ENCODE measurements around the gene PARP11. TPM values are rescaled to one million over a fixed set of nuclear protein-coding genes. Genes with fewer than 3 reads are reported as not detected.

Gene PARP11
- total RNA-seq, 1 experiment from 2014 or later: 11.3 TPM

DNA sequence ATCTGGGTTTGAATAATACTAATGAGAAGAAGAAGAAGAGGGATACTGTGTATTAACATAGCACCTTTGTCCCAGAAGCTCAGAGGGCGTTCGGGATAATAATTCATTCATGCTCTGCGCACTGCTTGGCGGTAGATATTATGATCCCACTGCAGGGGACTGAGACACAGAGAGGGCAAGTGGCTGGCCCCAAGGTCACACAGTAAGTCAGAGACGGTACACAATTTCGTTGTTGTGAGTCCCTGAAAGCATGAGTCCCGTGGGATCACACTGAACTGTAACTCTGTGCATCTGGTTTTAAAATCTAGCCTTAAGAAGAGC is 47.9 kb upstream of the PARP11 start:
- Histone ChIP-seq H3K27me3 (ENCODE audit: insufficient read depth, low read length) (no peaks in the 10 kb centered on the region; the same call in 1 of the 2 replicates), H3K4me2 (ENCODE audit: insufficient read depth, insufficient read length, low read length) (no peak overlapping the region), H3K27ac (ENCODE audit: insufficient read length, low read depth, low read length) (no peak overlapping the region), H3K23me2 (ENCODE audit: insufficient read length, low read depth, low read length, poor library complexity, severe bottlenecking) (no peaks in the 10 kb centered on the region), H2BK12ac (ENCODE audit: insufficient read length, low read depth, low read length) (no peak overlapping the region), H3K56ac (ENCODE audit: insufficient read length, low read depth, low read length) (no peak overlapping the region), H3K23ac (ENCODE audit: insufficient read length, low read depth, low read length) (no peak overlapping the region), H4K8ac (replicated peaks; ENCODE audit: insufficient read length, low read depth, low read length) (no peak overlapping the region), H4K20me1 (ENCODE audit: control insufficient read depth, insufficient read depth, insufficient read length) (no peaks in the 10 kb centered on the region), H3K79me2 (ENCODE audit: insufficient read depth, low read length) (no peaks in the 10 kb centered on the region), H3T11ph (ENCODE audit: low read length) (no peak overlapping the region), H3K79me1 (ENCODE audit: insufficient read depth, low read depth, low read length, poor library complexity, severe bottlenecking) (no peaks in the 10 kb centered on the region), H4K5ac (ENCODE audit: insufficient read length, low read depth, low read length) (no peak overlapping the region), H3K4me1 (ENCODE audit: insufficient read depth, low read length) (no peaks in the 10 kb centered on the region), H2AK5ac (ENCODE audit: insufficient read length, low read length) (no peak overlapping the region), H3K4ac (ENCODE audit: low read depth, low read length) (no peak overlapping the region), H2BK120ac (ENCODE audit: low read depth, low read length, poor library complexity, severe bottlenecking) (no peak overlapping the region), H3K9me3 (ENCODE audit: control insufficient read depth, low read depth, low read length) (no peaks in the 10 kb centered on the region), H4K91ac (ENCODE audit: insufficient read length, low read depth, low read length) (no peak overlapping the region), H3K9ac (ENCODE audit: extremely low read depth, insufficient read length, low read length) (no peak overlapping the region), H2BK5ac (ENCODE audit: insufficient read length, low read length) (no peak overlapping the region), H2AFZ (ENCODE audit: low read length) (no peak overlapping the region), H2BK15ac (ENCODE audit: low read depth, low read length) (no peak overlapping the region), H3K18ac (ENCODE audit: insufficient read length, low read depth, low read length) (no peak overlapping the region), H2BK20ac (ENCODE audit: low read depth, low read length, poor library complexity, severe bottlenecking) (no peak overlapping the region), H3K14ac (ENCODE audit: insufficient read depth, low read length) (no peak overlapping the region)
- H3K4me3 Mint-ChIP-seq: no peak overlapping the region
- no peak overlapping the region for H3K27ac Mint-ChIP-seq
- H3K36me3 Mint-ChIP-seq (ENCODE audit: insufficient read depth in 1 of 3, low read depth in 3 of 3): no peaks in the 10 kb centered on the region
- DNase-seq: no peak
- peaks cover 2 to 3% of the 10 kb centered on the region in 2 experiments; a peak in 2 of 4 replicates for H3K4me1 Mint-ChIP-seq
- peaks cover 21% of the 10 kb centered on the region for H3K27me3 Mint-ChIP-seq (ENCODE audit: low read depth)
- TF ChIP-seq, protein P1, sequence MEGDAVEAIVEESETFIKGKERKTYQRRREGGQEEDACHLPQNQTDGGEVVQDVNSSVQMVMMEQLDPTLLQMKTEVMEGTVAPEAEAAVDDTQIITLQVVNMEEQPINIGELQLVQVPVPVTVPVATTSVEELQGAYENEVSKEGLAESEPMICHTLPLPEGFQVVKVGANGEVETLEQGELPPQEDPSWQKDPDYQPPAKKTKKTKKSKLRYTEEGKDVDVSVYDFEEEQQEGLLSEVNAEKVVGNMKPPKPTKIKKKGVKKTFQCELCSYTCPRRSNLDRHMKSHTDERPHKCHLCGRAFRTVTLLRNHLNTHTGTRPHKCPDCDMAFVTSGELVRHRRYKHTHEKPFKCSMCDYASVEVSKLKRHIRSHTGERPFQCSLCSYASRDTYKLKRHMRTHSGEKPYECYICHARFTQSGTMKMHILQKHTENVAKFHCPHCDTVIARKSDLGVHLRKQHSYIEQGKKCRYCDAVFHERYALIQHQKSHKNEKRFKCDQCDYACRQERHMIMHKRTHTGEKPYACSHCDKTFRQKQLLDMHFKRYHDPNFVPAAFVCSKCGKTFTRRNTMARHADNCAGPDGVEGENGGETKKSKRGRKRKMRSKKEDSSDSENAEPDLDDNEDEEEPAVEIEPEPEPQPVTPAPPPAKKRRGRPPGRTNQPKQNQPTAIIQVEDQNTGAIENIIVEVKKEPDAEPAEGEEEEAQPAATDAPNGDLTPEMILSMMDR (conservative IDR thresholded peaks at IDR 0.05): no peak
- H3K9me3 Mint-ChIP-seq: no peaks in the 10 kb centered on the region
- no CpG with 5 or more reads among the region's 7 CpGs for WGBS (ENCODE audit: extremely low coverage, insufficient read length, low lambda C conversion rate)

All from H9 (cell line).